K562 (cell line): ENCODE data around the gene LSR. TPM values are rescaled to one million over a fixed set of nuclear protein-coding genes. Genes with fewer than 3 reads are reported as not detected.

Experiments used
- ATF1 ChIP-seq, 2 experiments: fragments of 450-650 bp in 1 of 2; IDR thresholded peaks; 2 replicates each; pipeline ENCODE4 v1.6.1; 2016; ENCODE audit warnings: missing compliant biosample characterization in 1 of 2, missing genetic modification characterization in 1 of 2
- ATF6 ChIP-seq: sonication (generic); formaldehyde crosslinking; IDR thresholded peaks from 2 replicates; pipeline ENCODE4 v1.4.0; 2020; ENCODE audit warnings: mild to moderate bottlenecking, missing genetic modification reagents
- DIDO1 ChIP-seq: fragments of 450-650 bp; IDR thresholded peaks from 2 replicates; pipeline ENCODE4 v1.6.1; 2016; ENCODE audit warnings: low read depth, missing biosample characterization, missing genetic modification characterization
- E2F3 ChIP-seq: fragments of 250-450 bp; sonication (Bioruptor Pico); IDR thresholded peaks from 2 replicates; pipeline ENCODE4 v1.4.0; 2020; ENCODE audit warnings: mild to moderate bottlenecking
- EP400 ChIP-seq: fragments of 450-650 bp; IDR thresholded peaks from 2 replicates; pipeline ENCODE4 v1.6.1; 2017; ENCODE audit warnings: antibody characterized with exemption, mild to moderate bottlenecking, moderate library complexity
- FOXJ3 ChIP-seq: sonication (generic); formaldehyde crosslinking; IDR thresholded peaks from 2 replicates; pipeline ENCODE4 v1.4.0; 2020; ENCODE audit warnings: mild to moderate bottlenecking, missing genetic modification reagents
- GATAD2B ChIP-seq: fragments of 450-650 bp; IDR thresholded peaks from 2 replicates; pipeline ENCODE4 v1.6.1; 2017; ENCODE audit warnings: mild to moderate bottlenecking, borderline replicate concordance
- IRF9 ChIP-seq: fragments of 450-650 bp; IDR thresholded peaks from 2 replicates; pipeline ENCODE4 v1.6.1; 2016; ENCODE audit warnings: missing biosample characterization, missing genetic modification characterization
- RERE ChIP-seq: sonication (generic); formaldehyde crosslinking; IDR thresholded peaks from 2 replicates; pipeline ENCODE4 v1.8.0; 2023; ENCODE audit warnings: missing genetic modification reagents, mild to moderate bottlenecking, borderline replicate concordance
- STAT5A ChIP-seq: IDR thresholded peaks from 2 replicates; pipeline ENCODE4 v1.6.1; 2012; ENCODE audit warnings: low read length, inconsistent platforms, borderline replicate concordance
- ZBTB8A ChIP-seq: fragments of 450-650 bp; IDR thresholded peaks from 2 replicates; pipeline ENCODE4 v1.6.1; 2018; ENCODE audit warnings: mild to moderate bottlenecking, moderate library complexity; ENCODE audit not compliant: partially characterized antibody
- ZNF212 ChIP-seq: fragments of 450-650 bp; formaldehyde crosslinking; IDR thresholded peaks from 2 replicates; pipeline ENCODE4 v1.4.0; 2020; ENCODE audit warnings: mild to moderate bottlenecking
- ZNF324 ChIP-seq: fragments of 250-450 bp; sonication (Bioruptor Pico); IDR thresholded peaks from 2 replicates; pipeline ENCODE4 v1.4.0; 2020; ENCODE audit warnings: mild to moderate bottlenecking
- ZNF609 ChIP-seq: sonication (generic); formaldehyde crosslinking; IDR thresholded peaks from 2 replicates; pipeline ENCODE4 v1.8.1; 2023; ENCODE audit warnings: missing genetic modification reagents, mild to moderate bottlenecking, borderline replicate concordance
- polyA plus RNA-seq, 8 experiments: library from polyadenylated mRNA; depleted of rRNA in 4 of 8; stranded (reverse) in 5 of 8; unstranded in 3 of 8; fragments of >200 nt; fragmentation: Nextera tagmentation in 2 of 8; fragmentation: Illumina TruSeq in 1 of 8; extraction: Ambion mirVana in 2 of 8; extraction: Trizol in 1 of 8; gene quantifications; 2 replicates each; pipeline versions ENCODE4 v1.2.1 to v1.2.3, GENCODE V29; 2011 to 2014; ENCODE audit warnings: inconsistent platforms in 1 of 8, missing spikeins in 1 of 8
- total RNA-seq, 7 experiments: library from RNA; depleted of rRNA in 6 of 7; stranded (reverse); fragments of >200 nt in 6 of 7; fragmentation: Illumina TruSeq in 2 of 7; extraction: Trizol in 2 of 7; gene quantifications; 2 replicates each; pipeline versions ENCODE4 v1.2.1 to v1.2.3, GENCODE V29; 2011 to 2021; ENCODE audit warnings: low replicate concordance in 1 of 7

Gene LSR
- total and polyA plus RNA-seq, 9 of the 15 experiments (the other 6 are each of a cell fraction or from before 2014, with no cell fraction given): 0.44 to 87.9 (median 28.0) TPM

- no peak for TF ChIP-seq ZNF212 (CRISPR knock-in tag)
- TF ChIP-seq EP400: no peak
- TF ChIP-seq E2F3 (CRISPR knock-in tag): no peak
- TF ChIP-seq STAT5A: no peak
- no peak for TF ChIP-seq ATF6 (CRISPR knock-in tag)
- no peak for TF ChIP-seq RERE (CRISPR knock-in tag)
- TF ChIP-seq DIDO1 (tag): no peak
- TF ChIP-seq ZNF324 (CRISPR knock-in tag): no peak
- no peak for TF ChIP-seq FOXJ3 (CRISPR knock-in tag)
- TF ChIP-seq GATAD2B: peak; percentile 58; the same call in 1 of the 2 replicates
- TF ChIP-seq ZNF609 (CRISPR knock-in tag): no peak
- no peak for TF ChIP-seq ZBTB8A
- 0 out of 2 replicates have a peak, but pooled peaks have one; percentile 46 for TF ChIP-seq ATF1 (CRISPR knock-in tag; IDR thresholded peaks at IDR 0.05)
- no peak; the same call in 1 of the 2 replicates for TF ChIP-seq ATF1 (tag; IDR thresholded peaks at IDR 0.05)
- no peak for TF ChIP-seq IRF9
Measured at GRCh38 chr19:35269438-35270117, 20.8 kb downstream of the LSR start (continued).
